Liver (tissue), 3 donors: ENCODE measurements around the gene RETREG1.

Experiments
- CTCF ChIP-seq: fragments of 150-350 bp; IDR thresholded peaks from 2 replicates; pipeline ENCODE4 v1.5.1; 2017; ENCODE audit warnings: improper control_type of control experiment, low read depth, low read length; ENCODE audit not compliant: missing input control
- GABPA ChIP-seq, 2 donors: IDR thresholded peaks in 1 of 2; conservative IDR thresholded peaks in 1 of 2; 2 replicates each; pipeline ENCODE4 v1.6.1; 2016; ENCODE audit warnings: antibody characterized with exemption in 2 of 2, mild to moderate bottlenecking in 1 of 2, moderate library complexity in 1 of 2
- JUND ChIP-seq, 2 donors: IDR thresholded peaks; 2 replicates each; pipeline ENCODE4 v1.6.1; 2016; ENCODE audit warnings: antibody characterized with exemption in 2 of 2
- MAX ChIP-seq: IDR thresholded peaks from 2 replicates; pipeline ENCODE4 v1.6.1; 2016; ENCODE audit warnings: antibody characterized with exemption
- RAD21 ChIP-seq, 2 donors: IDR thresholded peaks; 2 replicates each; pipeline ENCODE4 v1.6.1; 2016; ENCODE audit warnings: antibody characterized with exemption in 2 of 2, mild to moderate bottlenecking in 2 of 2
- TAF1 ChIP-seq: conservative IDR thresholded peaks from 2 replicates; pipeline ENCODE4 v1.6.1; 2016; ENCODE audit warnings: antibody characterized with exemption, mild to moderate bottlenecking
- YY1 ChIP-seq: IDR thresholded peaks from 2 replicates; pipeline ENCODE4 v1.6.1; 2016; ENCODE audit warnings: antibody characterized with exemption, mild to moderate bottlenecking
- ZBTB33 ChIP-seq: IDR thresholded peaks from 2 replicates; pipeline ENCODE4 v1.6.1; 2016; ENCODE audit warnings: antibody characterized with exemption
- TF ChIP-seq, protein P1 (sequence below): IDR thresholded peaks from 2 replicates; pipeline ENCODE4 v1.6.1; 2016; ENCODE audit warnings: antibody characterized with exemption, mild to moderate bottlenecking
- TF ChIP-seq, protein P2 (sequence below): IDR thresholded peaks from 2 replicates; pipeline ENCODE4 v1.6.1; 2016; ENCODE audit warnings: antibody characterized with exemption
- donor health status: healthy.
- donor health status: healthy.

DNA sequence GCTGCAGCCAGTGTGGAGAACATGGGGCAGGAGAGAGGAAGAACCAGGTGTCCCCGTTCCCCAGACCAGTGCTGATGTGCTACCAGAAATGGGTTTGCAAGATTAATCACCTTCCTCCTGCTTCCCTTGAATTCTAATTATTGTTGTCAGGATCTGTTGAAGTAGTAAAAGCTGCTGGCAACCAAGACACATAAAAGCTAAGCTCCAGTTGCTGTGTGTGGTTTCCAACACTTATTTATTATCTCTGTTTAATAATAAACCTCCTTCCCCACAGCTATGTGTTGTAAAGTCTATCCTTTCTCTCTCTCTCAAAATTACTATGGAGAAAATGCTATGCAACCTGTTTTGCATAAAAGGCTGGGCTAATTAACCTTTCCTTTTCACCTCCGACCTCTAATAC, 2.3 kb upstream of the RETREG1 start:
- TF ChIP-seq JUND (IDR thresholded peaks at IDR 0.05) (no peak), YY1 (no peak), CTCF (no peak), TAF1 (no peak), GABPA (IDR thresholded peaks at IDR 0.05 in 1 of 2, conservative IDR thresholded peaks at IDR 0.05 in 1 of 2) (no peak), MAX (no peak), ZBTB33 (no peak), RAD21 (IDR thresholded peaks at IDR 0.05) (no peak)
- TF ChIP-seq, protein P1, sequence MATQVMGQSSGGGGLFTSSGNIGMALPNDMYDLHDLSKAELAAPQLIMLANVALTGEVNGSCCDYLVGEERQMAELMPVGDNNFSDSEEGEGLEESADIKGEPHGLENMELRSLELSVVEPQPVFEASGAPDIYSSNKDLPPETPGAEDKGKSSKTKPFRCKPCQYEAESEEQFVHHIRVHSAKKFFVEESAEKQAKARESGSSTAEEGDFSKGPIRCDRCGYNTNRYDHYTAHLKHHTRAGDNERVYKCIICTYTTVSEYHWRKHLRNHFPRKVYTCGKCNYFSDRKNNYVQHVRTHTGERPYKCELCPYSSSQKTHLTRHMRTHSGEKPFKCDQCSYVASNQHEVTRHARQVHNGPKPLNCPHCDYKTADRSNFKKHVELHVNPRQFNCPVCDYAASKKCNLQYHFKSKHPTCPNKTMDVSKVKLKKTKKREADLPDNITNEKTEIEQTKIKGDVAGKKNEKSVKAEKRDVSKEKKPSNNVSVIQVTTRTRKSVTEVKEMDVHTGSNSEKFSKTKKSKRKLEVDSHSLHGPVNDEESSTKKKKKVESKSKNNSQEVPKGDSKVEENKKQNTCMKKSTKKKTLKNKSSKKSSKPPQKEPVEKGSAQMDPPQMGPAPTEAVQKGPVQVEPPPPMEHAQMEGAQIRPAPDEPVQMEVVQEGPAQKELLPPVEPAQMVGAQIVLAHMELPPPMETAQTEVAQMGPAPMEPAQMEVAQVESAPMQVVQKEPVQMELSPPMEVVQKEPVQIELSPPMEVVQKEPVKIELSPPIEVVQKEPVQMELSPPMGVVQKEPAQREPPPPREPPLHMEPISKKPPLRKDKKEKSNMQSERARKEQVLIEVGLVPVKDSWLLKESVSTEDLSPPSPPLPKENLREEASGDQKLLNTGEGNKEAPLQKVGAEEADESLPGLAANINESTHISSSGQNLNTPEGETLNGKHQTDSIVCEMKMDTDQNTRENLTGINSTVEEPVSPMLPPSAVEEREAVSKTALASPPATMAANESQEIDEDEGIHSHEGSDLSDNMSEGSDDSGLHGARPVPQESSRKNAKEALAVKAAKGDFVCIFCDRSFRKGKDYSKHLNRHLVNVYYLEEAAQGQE = no peak
- TF ChIP-seq, protein P2, sequence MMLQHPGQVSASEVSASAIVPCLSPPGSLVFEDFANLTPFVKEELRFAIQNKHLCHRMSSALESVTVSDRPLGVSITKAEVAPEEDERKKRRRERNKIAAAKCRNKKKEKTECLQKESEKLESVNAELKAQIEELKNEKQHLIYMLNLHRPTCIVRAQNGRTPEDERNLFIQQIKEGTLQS = no peak
